NOMO-1 (cell line): ENCODE measurements around the gene COMT.

Experiments
- DNase-seq, 2 experiments: peaks; one replicate each; lab custom pipeline; 2025; ENCODE audit not compliant: unreplicated experiment in 2 of 2; lab: John Stamatoyannopoulos, UW

Gene COMT

DNA sequence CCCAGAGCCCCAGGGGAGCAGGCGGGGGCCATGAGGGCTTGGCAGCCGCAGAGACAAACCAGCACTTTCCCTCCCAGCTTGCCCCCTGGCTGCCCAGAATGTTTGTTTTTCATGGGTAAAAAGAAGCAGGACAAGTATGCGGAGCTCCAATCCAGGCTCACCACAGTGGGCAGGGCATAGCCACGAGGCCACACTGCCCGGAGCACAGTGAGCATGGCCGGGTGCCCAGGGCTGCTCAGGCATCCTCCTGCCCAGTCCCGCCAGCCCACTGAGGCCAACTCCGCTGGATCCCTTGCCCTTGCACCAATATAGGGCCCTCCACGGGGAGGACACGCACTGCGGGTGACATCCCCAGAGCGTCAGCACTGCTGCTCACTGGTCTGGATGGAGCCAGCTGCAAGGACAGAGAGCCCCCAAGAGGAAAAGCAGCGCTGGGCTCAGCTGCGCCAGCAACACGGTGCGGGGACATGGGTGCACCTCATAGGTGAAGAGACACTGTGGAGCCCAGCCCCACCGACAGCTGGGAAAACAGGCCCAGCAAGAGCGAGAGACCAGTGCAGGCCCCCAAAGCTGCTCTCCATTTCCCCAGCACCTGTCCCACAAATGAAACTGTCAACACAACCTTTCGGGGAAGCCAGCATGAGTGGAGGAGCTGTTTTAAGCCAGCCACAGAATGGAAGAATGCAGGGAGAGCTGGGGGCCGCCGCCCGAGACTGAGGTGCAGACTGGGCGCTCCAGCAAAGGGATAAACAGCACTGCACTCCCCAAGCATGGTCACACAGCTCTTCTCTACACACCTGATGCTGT lies 50.3 kb downstream of the COMT start:
- DNase-seq: no peak

GRCh38 chr22:19992481-19992911 lies 50.9 kb downstream of the COMT start:
- no peak for DNase-seq

DNA sequence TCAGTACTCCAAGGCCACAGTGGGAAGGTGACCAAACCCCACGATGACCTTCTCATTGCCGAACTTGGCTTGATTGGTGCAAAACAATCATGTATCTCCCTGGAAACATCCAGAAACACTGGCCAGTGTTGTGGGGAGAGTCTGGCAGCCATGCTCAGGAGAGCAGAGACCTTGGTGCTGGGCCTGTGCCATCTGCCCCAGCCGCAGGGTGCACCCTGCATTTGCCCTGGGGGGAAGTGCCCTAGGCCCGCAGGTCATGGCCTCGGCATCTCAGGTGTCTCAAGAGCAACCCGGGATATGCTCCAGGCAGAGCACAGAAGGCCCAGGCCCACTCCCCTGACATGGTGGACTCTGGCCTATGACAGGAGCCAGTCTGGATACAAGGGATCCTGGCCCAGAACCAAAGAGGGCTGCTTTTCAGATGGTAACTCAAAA lies 51.4 kb downstream of the COMT start:
- DNase-seq: no peak

DNA sequence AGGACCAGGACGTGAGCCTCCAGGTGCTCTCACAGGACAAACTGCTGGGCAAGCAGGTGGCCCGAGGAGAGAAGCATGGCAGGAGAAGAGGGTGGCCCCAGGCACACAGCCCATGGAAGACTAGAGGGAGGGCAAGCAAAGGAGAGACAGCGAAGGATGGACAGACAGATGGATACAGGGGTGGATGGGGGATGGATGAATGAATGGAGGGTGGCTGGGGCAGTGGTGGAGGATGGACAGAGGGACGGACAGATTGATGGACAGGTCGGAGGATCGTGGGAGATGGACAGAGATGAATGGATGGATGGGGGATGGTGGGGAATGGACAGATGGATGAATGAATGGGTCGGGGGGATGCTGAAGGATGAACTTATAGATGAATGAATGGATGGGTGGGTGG lies 52.4 kb downstream of the COMT start:
- DNase-seq: no peak

DNA sequence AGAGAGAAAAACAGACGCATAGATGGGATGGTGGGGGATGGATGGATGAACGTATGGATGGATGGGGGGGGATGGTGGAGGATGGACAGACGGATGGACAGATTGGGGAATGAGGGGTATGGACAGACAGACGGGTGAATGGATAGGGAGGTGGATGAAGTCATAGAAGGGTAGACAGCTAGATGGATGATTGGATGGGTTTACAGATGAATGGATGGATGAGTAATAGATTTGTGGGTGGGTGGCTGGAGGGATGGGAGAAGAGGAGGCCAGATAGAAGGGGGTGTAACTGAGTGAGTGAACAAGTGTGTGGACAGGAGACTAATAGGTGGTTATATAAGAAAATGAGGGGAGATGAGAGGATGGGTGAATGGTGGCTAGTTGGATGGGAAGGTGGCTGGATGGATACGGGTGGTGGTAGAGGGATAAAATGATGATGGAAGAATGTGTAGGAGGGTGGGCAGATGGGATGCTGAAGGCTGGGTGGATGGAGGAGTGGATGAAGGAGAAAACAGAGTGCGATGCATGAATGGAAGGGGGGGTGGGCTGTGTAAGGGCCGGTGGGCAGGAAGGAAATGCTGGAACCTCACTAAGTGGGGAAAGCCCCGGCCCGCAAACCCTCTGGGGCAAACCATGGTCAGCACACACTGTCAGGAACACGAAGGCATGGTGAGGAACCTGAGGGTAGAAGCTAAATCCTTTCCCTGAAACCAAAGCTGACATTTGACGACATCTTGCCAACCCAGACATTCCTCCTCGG lies 53.5 kb downstream of the COMT start:
- DNase-seq: no peak

DNA sequence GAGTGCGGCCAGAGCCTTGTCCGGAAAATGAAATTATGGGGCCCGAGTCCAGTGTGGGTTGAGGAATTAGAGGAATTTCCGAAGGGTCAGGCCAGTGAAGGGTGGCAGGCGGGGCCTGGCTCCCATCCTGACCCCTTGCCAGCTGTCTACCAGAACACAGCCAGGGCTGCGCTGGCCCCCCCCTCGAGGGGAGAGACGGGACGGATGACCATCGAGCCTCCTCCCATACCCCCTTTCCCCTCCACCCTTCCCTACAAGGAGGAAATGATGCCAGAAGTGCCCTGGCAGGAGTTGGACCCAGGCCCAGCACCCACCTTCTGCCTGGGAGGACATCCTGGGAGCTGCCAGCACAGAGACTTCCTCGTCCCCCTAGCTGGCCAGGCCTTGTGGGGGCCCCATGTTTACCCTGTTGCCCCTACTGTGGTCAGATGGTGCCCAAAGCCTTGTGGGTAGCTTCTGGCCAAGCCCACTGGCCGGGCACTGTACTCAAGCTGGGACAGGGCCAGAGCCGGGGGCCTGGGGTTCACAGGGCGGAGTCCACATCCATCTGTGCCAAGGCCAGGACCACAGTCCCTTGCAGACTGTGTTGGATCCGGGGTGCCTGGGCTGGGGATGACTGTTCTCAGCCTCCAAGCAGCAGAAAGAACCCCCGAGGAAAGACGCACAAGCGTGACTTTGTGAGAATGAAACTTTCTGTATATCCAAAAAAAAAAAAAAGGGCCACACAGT lies 54.2 kb downstream of the COMT start:
- DNase-seq: no peak

DNA sequence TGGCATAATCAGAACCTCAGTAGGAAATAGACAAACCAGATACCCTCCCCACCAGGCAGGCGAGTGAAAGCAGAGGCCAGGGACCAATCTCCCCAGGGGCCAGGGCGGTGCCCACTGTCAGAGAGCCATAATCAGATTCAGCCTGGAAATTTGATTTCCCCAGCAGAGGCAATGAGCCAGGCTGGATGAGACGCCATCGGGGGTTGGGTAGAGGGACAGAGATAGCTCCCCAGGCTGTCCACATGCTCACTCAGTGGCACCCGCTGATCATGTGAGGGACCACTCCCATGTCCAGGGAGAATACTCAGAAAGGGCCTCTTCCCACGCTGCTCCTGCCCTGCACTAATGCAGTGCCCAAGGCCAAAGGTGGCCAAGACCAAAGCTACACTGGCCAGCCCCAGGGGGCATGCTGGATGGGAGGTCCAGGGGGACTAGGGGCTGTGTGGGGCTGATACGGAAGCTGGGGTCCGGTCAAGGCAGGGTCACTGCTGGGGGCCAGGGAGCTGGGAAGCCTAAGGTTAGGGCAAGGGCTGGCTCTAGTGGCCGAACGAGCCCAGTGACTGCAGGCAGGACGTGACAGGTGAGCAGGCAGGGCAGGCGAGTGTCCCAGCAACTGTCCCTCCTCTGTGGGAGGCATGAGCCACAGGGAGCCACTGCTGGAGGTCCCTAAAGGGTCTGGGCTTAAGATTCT lies 55.3 kb downstream of the COMT start:
- DNase-seq: no peak

DNA sequence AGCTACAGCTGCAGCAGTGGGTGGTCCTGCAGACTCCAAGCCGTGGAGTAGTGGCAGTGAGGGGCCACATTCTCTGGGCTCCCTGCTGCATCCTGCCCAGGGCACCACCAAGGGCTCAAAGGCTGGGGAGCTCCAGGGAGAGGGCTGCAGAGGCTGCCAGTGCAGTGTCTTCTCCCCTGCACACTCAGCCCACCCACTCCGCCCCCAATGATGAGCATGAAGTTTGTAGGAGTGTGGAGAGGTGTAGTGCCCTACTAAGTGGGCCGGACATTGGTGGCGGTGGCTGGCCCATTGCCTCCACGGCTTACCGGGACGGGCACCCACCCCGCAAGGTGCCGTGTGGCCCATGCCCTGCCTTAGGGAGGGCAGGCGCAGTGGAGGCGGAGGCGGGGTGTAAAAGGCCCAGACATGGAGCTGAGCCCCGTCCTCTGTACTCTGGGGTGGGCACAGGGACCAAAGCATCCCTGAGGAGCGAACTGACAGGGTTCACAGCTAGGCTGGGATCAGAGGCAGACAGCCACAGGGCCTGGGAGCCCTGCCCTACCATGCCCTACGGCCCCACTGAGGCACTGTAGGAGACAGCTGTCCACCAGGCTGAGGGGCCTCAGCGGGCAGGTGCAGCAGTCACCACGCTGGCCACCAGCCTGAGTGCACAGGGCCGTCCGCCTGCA lies 56.1 kb downstream of the COMT start:
- DNase-seq: no peak

GRCh38 chr22:19998232-19998951 lies 56.8 kb downstream of the COMT start:
- DNase-seq: no peak

DNA sequence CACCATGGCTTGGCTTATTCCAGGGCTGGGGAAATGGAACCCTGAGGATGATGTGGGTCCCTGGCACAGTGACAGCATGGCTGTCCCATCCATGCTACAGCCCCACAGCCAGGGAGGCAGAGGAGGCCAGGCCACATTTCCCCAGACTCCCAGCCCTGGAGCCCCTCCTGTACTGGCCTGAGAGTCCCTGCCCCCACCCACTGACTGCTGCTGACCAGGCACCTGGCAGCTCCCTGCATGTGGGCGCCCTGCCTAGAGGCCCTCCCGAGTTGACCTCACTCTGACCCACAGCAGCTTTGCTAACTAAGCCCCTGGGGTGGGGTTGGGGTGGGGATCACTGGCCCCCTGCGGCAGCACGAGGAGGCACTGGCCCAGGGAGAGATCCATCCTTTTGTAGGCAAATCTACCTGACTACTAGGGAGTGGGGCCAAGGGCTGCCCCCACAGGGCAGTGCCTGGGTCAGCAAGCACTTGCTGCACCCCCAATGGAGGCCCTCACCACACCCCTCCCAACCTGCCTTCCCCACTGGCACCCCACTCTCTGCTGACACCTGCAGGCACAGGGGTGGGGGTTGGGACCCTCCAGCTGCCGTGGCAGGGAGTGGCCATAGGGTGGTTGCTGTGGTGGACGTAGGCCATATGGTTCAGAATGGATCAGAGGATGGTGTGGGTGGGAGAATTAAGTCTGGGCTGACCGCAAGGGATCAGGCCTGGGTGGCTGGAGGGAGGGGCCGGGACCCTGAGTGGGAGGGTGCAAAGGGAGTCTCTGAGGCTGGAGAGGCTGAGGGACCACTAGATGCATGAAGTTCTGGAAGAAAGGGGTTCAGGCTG lies 57.6 kb downstream of the COMT start:
- no peak for DNase-seq

DNA sequence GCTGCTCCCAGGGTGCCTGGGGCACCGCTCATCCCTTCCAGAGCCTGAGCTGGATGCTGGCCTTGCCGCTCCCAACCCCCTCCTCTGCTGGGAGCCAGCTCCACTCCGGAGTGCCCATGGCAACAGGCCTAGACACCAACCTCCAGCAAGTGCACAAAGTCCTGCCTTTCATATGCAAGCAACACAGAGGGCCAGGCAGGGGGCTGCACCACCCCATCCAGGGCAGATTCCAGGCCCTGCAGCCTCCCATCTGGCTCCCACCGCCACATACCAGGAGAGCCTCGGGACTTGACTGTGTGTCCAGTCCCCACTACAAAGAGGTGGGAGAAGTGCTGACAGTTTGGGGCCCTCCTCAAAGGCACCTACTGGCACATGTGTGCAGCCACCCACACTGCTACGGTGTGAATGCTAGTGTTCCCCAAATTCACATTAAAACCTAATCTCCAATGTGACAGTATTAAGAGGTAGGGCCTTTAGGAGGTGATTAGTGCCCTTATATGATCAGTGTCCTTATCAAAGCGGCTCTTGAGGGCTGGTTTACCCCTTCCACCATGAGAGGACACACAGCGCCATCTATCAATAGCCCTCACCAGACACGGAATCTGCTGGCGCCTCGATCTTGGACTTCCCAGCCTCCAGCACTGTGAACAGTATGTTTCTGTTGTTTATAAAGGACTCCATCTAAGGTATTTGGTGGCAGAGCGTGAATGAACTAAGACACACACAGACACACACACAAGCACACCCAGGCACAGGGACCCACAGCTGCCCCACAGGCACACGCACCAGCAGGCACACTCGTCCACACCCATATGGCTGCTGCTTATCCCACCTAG lies 58.9 kb downstream of the COMT start:
- no peak for DNase-seq

DNA sequence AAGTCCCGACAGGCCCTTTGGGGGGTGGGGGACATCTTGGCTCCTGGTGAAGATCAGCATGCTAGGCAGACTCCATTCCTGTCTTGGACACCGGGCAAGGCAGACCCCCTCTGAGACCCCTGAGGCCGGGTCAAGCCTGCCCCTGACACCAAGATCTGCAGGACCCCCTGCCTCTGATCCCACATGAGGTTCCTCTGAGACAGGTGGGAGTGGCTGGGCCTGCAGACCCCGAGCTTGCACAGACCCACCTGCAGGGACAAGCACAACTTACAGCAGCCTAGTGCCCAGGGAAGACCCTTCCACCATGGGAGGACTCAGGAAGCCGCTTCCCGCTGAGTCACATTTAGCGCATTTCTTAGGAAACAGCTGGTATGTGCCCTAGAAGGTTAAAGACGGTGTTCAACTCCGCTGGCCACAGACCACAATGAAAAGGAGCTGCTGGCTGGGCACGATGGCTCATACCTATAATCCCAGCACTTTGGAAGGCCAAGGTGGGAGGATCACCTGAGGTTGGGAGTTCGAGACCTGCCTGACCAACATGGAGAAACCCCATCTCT lies 59.6 kb downstream of the COMT start:
- no peak for DNase-seq

DNA sequence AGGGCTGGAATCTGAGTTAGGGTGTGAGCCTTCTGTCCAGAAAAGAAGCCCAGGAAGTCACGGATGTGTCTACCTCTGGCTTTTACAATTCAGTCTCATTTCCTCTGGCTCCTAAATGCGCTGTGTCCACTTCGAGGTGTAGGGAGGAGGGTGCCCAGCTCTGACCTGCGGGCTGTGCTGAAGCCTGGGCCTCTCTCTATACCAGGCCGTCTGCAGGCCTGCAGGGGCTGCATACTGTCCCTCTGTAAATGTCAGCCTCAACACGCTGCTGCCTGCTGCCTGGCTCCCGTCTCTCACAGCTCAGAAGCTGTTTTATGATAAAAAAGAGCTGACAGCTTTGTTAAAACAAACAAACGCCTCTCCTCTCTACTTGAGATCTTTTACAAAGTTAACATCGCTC lies 60.6 kb downstream of the COMT start:
- DNase-seq: no peak

- DNase-seq: no peak
Observed at GRCh38 chr22:20002636-20003035, 61.1 kb downstream of the COMT start.

DNA sequence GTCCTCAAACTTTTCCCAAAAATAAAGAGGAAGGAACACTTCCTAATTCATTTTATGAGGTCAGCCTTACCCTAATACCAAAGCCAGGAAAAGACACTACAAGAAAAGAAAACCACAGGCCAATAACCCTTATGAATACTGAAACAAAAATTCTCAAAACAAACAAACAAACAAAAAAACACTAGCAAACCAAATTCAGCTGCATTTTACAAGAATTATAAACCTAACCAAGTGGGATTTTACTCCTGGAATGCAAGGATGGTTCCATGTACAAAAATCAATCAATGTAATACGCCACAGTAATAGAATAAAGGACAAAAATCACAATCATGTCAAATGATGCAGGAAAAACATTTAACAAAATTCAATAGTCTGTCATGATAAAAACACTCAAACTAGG lies 61.7 kb downstream of the COMT start:
- no peak for DNase-seq

GRCh38 chr22:20004464-20004863 lies 62.9 kb downstream of the COMT start:
- DNase-seq: no peak

DNA sequence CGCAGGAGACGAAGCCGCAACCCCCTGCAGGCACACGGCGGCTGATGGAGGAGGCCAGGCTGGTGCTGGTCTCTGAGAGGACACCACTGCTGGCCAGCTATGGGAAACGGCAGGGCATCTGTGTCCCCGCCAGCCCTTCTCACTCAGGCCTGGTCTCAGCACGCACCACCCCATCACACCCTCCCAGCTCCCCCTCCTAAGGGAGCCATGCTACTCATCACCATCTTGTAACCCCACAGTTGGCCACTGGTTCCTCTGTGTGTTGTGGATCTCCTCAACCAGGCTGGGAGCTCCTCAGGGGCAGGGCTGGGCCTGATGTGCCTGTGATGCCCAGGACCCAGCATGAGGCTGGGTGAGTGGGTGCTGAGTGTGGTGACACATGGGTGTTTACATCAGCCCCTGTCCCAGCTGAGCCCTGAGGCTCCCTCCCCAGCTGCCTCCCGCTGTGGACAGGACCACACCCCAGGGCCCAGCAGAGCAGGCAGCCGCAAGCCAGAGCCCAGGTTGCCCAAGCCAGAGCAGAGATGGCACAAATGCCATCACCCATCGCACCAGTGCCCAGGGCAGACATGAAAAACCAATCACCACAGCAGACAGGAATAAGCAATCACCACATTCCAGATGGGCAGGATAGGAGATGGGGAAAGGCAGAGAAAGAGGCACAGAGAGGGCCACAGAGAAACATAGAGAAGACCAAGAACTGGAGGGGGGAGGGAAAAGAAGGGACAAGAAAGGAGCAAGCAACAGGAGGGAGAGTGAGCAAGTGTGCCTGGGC lies 66.8 kb downstream of the COMT start:
- no peak for DNase-seq
